Breast epithelium (tissue), 3 donors: ENCODE measurements around the gene LPCAT4.

Source experiments
- POLR2A ChIP-seq: fragments of 450-650 bp; IDR thresholded peaks from one replicate; pipeline ENCODE4 v1.6.1; 2016; ENCODE audit warnings: antibody characterized with exemption, mild to moderate bottlenecking, moderate library complexity
- POLR2AphosphoS5 ChIP-seq, 3 donors: sonication (generic); formaldehyde crosslinking; IDR thresholded peaks; one replicate each; pipeline ENCODE4 v1.6.1; 2017; ENCODE audit warnings: antibody characterized with exemption in 3 of 3
- TF ChIP-seq, protein P1 (sequence below), 3 donors: fragments of 450-650 bp; IDR thresholded peaks; one replicate each; pipeline ENCODE4 v1.5.1; 2016 to 2017; ENCODE audit warnings: antibody characterized with exemption in 3 of 3, mild to moderate bottlenecking in 3 of 3, moderate library complexity in 3 of 3

DNA sequence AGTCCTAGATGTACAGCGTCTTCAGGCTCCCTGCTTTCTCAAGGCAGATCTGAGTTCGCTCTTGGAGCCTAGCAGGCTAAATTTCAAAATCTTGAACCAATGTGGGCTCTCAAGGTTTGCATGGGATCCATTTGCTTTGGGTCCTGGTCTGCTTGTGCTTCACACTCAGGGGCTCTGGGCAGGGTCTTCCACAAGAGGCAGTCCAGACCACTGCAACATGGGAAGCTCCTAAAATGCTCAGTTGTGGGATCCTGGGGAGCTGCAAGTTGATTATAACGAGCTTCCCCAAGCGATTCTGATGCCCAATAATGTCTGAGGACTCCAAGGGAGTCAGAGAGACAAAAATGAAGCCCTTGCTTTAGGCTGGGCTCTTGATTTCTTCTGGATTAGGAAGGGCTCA lies 17.2 kb downstream of the LPCAT4 start:
- TF ChIP-seq, protein P1, sequence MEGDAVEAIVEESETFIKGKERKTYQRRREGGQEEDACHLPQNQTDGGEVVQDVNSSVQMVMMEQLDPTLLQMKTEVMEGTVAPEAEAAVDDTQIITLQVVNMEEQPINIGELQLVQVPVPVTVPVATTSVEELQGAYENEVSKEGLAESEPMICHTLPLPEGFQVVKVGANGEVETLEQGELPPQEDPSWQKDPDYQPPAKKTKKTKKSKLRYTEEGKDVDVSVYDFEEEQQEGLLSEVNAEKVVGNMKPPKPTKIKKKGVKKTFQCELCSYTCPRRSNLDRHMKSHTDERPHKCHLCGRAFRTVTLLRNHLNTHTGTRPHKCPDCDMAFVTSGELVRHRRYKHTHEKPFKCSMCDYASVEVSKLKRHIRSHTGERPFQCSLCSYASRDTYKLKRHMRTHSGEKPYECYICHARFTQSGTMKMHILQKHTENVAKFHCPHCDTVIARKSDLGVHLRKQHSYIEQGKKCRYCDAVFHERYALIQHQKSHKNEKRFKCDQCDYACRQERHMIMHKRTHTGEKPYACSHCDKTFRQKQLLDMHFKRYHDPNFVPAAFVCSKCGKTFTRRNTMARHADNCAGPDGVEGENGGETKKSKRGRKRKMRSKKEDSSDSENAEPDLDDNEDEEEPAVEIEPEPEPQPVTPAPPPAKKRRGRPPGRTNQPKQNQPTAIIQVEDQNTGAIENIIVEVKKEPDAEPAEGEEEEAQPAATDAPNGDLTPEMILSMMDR (IDR thresholded peaks at IDR 0.05): no peak
- TF ChIP-seq POLR2A: no peak
- TF ChIP-seq POLR2AphosphoS5 (IDR thresholded peaks at IDR 0.05): no peak
